ENCODE results near the gene CPNE5. TPM values are rescaled to one million over a fixed set of nuclear protein-coding genes. Genes with fewer than 3 reads are reported as not detected.

Gene CPNE5
- total RNA-seq, 2 donors from 2014 or later: 3.9 to 64.5 TPM

GRCh38 chr6:36837022-36837339 lies 2.3 kb downstream of the CPNE5 start:
- intact Hi-C loops (cut with DNase I): no loop called here
- Histone ChIP-seq H3K36me3 (no peaks in the 10 kb centered on the region), H3K27ac (no peak overlapping the region), H3K4me3 (no peak overlapping the region), H3K9me3 (no peaks in the 10 kb centered on the region), H3K27me3 (replicated peaks; ENCODE audit: insufficient read depth) (no peaks in the 10 kb centered on the region), H3K4me1 (replicated peaks) (peaks cover 9% of the 10 kb centered on the region)
- TF ChIP-seq CTCF (IDR thresholded peaks at IDR 0.05) (no peak), POLR2A (IDR thresholded peaks at IDR 0.05) (no peak), POLR2AphosphoS5 (IDR thresholded peaks at IDR 0.05) (no peak)
- DNase-seq (ENCODE audit: low spot score): no peak
- WGBS: 100% methylated on average over 2 of the region's 2 CpGs

- H3K4me1 ChIP-seq (replicated peaks): peaks cover 9% of the 10 kb centered on the region
- intact Hi-C loops (cut with DNase I): no loop called here
- H3K27ac ChIP-seq: no peak overlapping the region
- no peak for TF ChIP-seq POLR2A (IDR thresholded peaks at IDR 0.05)
- TF ChIP-seq POLR2AphosphoS5 (IDR thresholded peaks at IDR 0.05): no peak
- no peaks in the 10 kb centered on the region for H3K27me3 ChIP-seq (replicated peaks; ENCODE audit: insufficient read depth)
- 90% methylated on average over 3 of the region's 3 CpGs for WGBS
- no peak overlapping the region for H3K4me3 ChIP-seq
- no peaks in the 10 kb centered on the region for H3K9me3 ChIP-seq
- DNase-seq (ENCODE audit: low spot score): no peak
- H3K36me3 ChIP-seq: no peaks in the 10 kb centered on the region
These were observed 2.9 kb downstream of the CPNE5 start for GRCh38 chr6:36836111-36837021.

DNA sequence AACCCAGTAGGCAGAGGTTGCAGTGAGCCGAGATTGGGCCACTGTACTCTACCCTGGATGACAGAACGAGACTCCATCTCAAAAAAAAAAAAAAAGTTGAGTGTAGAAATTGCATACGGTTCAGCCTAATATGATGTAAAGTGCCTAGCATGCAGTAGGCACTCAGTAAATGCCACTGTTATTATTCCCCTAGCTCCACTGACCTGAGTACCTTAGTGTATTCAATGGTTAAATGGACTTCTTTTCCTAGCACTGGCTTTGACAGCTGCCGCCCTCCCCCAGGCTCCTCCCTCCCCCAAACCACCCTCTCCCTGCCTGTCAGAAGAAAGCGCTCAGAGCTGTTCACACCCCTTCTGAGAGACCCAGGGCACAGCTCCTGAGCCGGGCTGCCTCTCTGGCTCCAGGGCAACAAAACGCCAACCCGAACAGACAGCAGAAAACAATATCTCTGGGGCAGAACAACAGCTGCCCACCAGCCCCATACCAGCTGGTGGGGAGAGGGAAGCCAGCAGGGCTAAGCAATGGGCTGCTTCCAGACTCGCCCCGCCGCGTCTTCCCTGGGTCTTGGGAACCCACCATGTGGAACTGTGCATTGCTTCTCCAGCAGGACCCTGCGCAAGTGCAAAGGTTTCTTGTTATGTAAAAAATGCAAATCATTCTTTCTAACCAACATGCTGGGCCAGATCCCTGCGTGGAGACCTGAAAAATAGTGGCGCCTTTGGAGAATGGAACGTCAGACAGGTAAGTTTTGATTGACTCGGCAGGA lies 4.5 kb downstream of the CPNE5 start:
- H3K27me3 ChIP-seq (replicated peaks; ENCODE audit: insufficient read depth): no peaks in the 10 kb centered on the region
- TF ChIP-seq POLR2A (IDR thresholded peaks at IDR 0.05) (no peak), CTCF (IDR thresholded peaks at IDR 0.05) (no peak), POLR2AphosphoS5 (IDR thresholded peaks at IDR 0.05) (no peak)
- intact Hi-C loops (cut with DNase I): no loop called here
- H3K4me3 ChIP-seq: no peak overlapping the region
- 49% methylated on average over 17 of the region's 17 CpGs for WGBS
- no peaks in the 10 kb centered on the region for H3K36me3 ChIP-seq
- H3K9me3 ChIP-seq: no peaks in the 10 kb centered on the region
- no peak for DNase-seq (ENCODE audit: low spot score)
- peaks cover 8% of the 10 kb centered on the region for H3K4me1 ChIP-seq (replicated peaks)
- no peak overlapping the region for H3K27ac ChIP-seq

DNA sequence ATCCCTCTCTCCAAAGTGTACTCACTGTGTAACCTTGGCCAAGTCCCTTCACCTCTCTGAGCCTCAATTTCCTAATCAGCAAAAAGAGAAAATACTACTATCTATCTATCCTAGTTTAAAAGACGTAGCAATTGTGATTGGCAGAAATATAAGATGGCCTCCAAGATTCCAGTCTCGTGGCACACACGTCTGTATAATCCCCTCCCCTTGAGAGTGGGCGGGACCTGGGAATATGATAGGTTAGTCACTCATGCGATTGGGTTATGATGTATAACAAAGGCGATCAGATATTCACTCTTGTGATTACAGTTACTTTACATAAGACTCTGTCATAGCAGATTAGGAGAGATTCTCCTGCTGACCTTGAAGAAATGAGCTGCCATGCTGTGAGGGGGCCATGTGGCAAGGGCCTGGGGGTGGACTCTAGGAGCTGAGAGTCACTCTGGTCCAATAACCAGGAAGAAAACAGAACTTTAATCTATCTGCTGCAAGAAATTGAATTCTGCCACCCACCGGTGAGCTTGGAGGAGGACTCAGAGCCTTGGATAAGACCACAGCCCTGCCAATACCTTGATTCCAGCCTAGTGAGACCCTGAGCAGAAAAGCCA lies 6.0 kb downstream of the CPNE5 start:
- TF ChIP-seq POLR2A (IDR thresholded peaks at IDR 0.05) (no peak), CTCF (IDR thresholded peaks at IDR 0.05) (no peak), POLR2AphosphoS5 (IDR thresholded peaks at IDR 0.05) (no peak)
- Histone ChIP-seq H3K36me3 (no peaks in the 10 kb centered on the region), H3K4me3 (no peak overlapping the region), H3K27me3 (replicated peaks; ENCODE audit: insufficient read depth) (no peaks in the 10 kb centered on the region), H3K4me1 (replicated peaks) (peaks cover 8% of the 10 kb centered on the region), H3K27ac (no peak overlapping the region), H3K9me3 (no peaks in the 10 kb centered on the region)
- 94% methylated on average over 7 of the region's 7 CpGs for WGBS
- DNase-seq (ENCODE audit: low spot score): no peak
- intact Hi-C loops (cut with DNase I): no loop called here

DNA sequence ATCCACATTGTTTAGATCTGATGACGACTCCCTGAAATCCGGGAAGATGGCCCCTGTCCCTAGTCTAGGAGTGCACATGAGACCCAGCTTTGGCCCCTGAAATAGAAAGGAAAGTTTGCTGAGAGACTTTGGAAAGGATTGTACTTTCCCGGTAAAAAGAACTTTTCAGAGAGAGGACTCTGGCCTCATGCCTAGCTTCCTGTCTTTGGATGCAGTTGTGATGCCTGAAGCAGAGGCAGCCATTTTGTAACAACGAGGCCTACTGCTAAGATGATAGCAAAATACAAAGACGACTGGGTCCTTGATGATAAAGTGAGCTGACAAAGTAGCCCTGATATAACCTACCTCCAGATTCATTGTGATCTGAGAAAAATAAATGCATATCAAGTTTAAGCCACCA lies 6.9 kb downstream of the CPNE5 start:
- DNase-seq (ENCODE audit: low spot score): no peak
- no peaks in the 10 kb centered on the region for H3K9me3 ChIP-seq
- no peak overlapping the region for H3K27ac ChIP-seq
- TF ChIP-seq CTCF (IDR thresholded peaks at IDR 0.05): no peak
- no peak for TF ChIP-seq POLR2A (IDR thresholded peaks at IDR 0.05)
- TF ChIP-seq POLR2AphosphoS5 (IDR thresholded peaks at IDR 0.05): no peak
- no peaks in the 10 kb centered on the region for H3K27me3 ChIP-seq (replicated peaks; ENCODE audit: insufficient read depth)
- peaks cover 8% of the 10 kb centered on the region for H3K4me1 ChIP-seq (replicated peaks)
- H3K4me3 ChIP-seq: no peak overlapping the region
- WGBS: 90% methylated on average over 5 of the region's 5 CpGs
- intact Hi-C loops (cut with DNase I): no loop called here
- no peaks in the 10 kb centered on the region for H3K36me3 ChIP-seq

Measured in prostate gland (tissue), 2 donors.